Right ventricle myocardium superior (tissue), 1 donor: ENCODE measurements around the gene BPIFB2. TPM values are rescaled to one million over a fixed set of nuclear protein-coding genes. Genes with fewer than 3 reads are reported as not detected.

Experiments
- total RNA-seq: library from RNA; stranded (reverse); fragmentation: NEBNext Ultra II Directional; extraction: Animal tissue kit (Norgen Biotek cat#: 25700); gene quantifications from one replicate; pipeline ENCODE4 v1.2.1, GENCODE V29; 2021
- donor health status: DM: no; HTN: yes; CAD: no; lungs with severe emphysema.

BPIFB2 gene
- total RNA-seq, 1 donor from 2014 or later = not detected

Other genes with a start within 250 kb of the BPIFB2 start
- 0.22 TPM for gene DNMT3B, start 245.3 kb upstream of the BPIFB2 start, total RNA-seq
- gene MAPRE1, start 187.8 kb upstream of the BPIFB2 start, total RNA-seq = 58.9 TPM
- gene EFCAB8, start 148.8 kb upstream of the BPIFB2 start, total RNA-seq = not detected
- gene SUN5, start 3.3 kb upstream of the BPIFB2 start, total RNA-seq = not detected
- gene BPIFB6, start 23.9 kb downstream of the BPIFB2 start, total RNA-seq = not detected
- not detected for gene BPIFB3, start 46.2 kb downstream of the BPIFB2 start, total RNA-seq
- not detected for gene BPIFB4, start 71.9 kb downstream of the BPIFB2 start, total RNA-seq
- not detected for gene BPIFA2, start 160.5 kb downstream of the BPIFB2 start, total RNA-seq
- gene BPIFA3, start 209.6 kb downstream of the BPIFB2 start, total RNA-seq = not detected
- gene BPIFA1, start 228.3 kb downstream of the BPIFB2 start, total RNA-seq = not detected